ENCODE measurements around the gene ARFRP1. TPM values are rescaled to one million over a fixed set of nuclear protein-coding genes. Genes with fewer than 3 reads are reported as not detected.

Gene ARFRP1
- total RNA-seq, 1 donor = 13.5 TPM

DNA sequence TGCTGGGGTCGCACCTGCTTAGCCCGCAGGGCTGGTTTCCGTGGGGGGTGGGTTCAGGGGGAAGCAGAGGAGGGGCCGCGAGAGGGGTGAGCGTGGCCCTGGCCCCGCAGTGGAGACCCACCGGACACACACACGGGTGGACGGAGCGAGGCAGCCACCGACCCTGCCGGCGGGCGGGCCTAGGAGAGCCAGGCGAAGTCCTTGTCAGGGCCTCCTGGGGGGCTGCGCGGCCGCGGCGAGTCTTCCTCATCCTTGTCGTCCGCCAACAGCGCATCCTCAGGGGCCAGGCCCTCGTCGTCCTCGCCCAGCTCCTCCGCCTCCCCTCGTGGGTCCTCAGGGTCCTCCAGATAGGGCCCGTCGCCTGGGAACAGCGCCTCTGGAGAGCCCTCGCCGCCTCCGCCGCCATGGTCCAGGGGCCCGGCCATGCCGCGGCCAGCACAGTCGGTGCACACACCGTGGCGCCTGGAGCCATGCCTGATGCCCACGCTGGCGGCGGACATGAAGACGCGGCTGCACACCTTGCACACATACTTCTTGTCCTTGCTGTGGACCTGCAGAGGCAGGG lies 39.1 kb upstream of the ARFRP1 start:
- peaks cover 12% of the 10 kb centered on the region for H3K4me1 ChIP-seq (ENCODE audit: insufficient read depth, low read length)
- no peak overlapping the region for H3K4me3 ChIP-seq (ENCODE audit: low read length)
- no peaks in the 10 kb centered on the region for H3K9me3 ChIP-seq (ENCODE audit: low read depth, low read length)
- H3K27me3 ChIP-seq (ENCODE audit: insufficient read depth, low read length) = no peaks in the 10 kb centered on the region

DNA sequence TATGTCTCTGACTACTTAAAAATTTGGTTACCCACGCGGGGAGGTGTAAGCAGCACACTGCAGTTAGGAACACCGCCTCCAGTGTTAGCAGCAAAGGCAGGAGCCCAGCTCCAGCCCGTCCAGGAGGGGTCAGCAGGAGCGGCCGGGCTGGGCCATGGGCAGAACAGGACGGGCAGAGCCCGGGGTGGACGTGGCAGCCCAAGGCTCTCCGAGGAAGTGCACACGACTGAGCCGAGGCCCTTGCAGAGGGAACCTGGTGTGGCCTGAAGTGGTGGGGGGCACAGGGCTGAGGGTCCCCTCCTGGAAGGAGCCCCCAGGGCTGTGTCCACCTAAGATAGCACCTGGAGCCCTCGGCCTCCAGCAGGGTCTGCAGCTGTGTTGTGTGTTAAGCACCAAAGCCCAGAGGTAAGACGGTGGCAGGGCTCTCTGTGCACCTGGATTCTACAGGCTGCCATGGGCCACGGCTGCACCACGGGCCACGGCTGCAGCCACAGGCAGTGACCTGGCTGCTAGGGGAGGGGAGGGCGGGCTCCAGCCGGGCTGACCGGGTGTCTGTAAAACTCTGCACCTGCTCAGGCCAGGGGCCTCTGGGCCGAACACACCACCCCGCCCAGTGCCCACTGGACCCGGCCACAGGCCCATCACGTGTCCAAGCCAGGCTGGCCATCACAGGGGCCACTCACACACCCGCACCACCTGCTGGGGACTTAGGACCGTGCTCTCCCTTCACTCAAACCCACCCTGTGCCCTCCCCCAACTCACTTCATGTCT lies 38.4 kb upstream of the ARFRP1 start:
- Histone ChIP-seq H3K4me3 (ENCODE audit: low read length) (no peak overlapping the region), H3K9me3 (ENCODE audit: low read depth, low read length) (no peaks in the 10 kb centered on the region), H3K27me3 (ENCODE audit: insufficient read depth, low read length) (no peaks in the 10 kb centered on the region), H3K4me1 (ENCODE audit: insufficient read depth, low read length) (peaks cover 16% of the 10 kb centered on the region)

DNA sequence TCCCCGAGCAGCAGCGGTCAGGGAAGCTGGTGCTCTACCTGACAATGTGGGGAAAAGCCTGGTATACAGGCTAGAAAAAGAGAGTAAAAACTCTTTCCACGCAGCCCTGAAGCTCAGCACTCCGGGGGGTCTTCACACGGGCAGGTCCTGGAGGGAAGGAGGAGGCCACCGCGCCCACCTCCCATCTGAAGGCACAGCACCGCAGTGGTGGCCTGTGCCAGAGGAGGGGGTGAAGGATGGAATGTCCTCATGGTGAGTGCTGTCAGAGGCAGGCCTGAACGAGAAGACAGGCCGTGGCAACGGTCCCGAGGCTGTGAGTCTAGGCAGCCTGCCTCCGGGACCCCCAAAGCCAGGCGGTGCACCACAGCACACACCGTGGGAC lies 37.6 kb upstream of the ARFRP1 start:
- peaks cover 17% of the 10 kb centered on the region for H3K4me1 ChIP-seq (ENCODE audit: insufficient read depth, low read length)
- no peaks in the 10 kb centered on the region for H3K27me3 ChIP-seq (ENCODE audit: insufficient read depth, low read length)
- H3K9me3 ChIP-seq (ENCODE audit: low read depth, low read length) = no peaks in the 10 kb centered on the region
- no peak overlapping the region for H3K4me3 ChIP-seq (ENCODE audit: low read length)

- H3K4me1 ChIP-seq (ENCODE audit: insufficient read depth, low read length) = peaks cover 12% of the 10 kb centered on the region
- H3K4me3 ChIP-seq (ENCODE audit: low read length) = no peak overlapping the region
- H3K27me3 ChIP-seq (ENCODE audit: insufficient read depth, low read length) = no peaks in the 10 kb centered on the region
- no peaks in the 10 kb centered on the region for H3K9me3 ChIP-seq (ENCODE audit: low read depth, low read length)
Measured at GRCh38 chr20:63744574-63745423, 37.0 kb upstream of the ARFRP1 start.

DNA sequence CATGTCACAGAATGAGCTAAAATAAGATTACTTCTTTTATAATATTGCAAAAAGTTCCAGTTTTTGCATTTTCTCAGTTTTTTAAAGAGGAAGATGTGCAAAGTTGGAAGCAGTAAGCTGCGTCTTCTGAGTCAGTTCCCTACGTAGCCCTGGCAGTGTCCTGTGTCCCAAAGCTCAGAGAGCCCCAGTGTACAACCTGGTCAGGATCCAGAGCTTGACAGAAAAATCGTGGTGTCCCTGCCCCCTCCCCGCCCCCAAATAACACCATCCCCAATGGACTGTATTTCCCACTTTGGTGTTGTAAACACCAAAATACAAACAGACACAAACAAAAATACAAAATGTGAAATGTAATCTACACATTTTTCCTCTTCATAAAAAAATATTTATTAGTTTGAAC lies 36.4 kb upstream of the ARFRP1 start:
- H3K9me3 ChIP-seq (ENCODE audit: low read depth, low read length) = no peaks in the 10 kb centered on the region
- H3K4me3 ChIP-seq (ENCODE audit: low read length) = no peak overlapping the region
- peaks cover 14% of the 10 kb centered on the region for H3K4me1 ChIP-seq (ENCODE audit: insufficient read depth, low read length)
- no peaks in the 10 kb centered on the region for H3K27me3 ChIP-seq (ENCODE audit: insufficient read depth, low read length)

GRCh38 chr20:63743210-63743970 lies 35.6 kb upstream of the ARFRP1 start:
- H3K27me3 ChIP-seq (ENCODE audit: insufficient read depth, low read length) = no peaks in the 10 kb centered on the region
- peaks cover 21% of the 10 kb centered on the region for H3K4me1 ChIP-seq (ENCODE audit: insufficient read depth, low read length)
- no peaks in the 10 kb centered on the region for H3K9me3 ChIP-seq (ENCODE audit: low read depth, low read length)
- no peak overlapping the region for H3K4me3 ChIP-seq (ENCODE audit: low read length)

DNA sequence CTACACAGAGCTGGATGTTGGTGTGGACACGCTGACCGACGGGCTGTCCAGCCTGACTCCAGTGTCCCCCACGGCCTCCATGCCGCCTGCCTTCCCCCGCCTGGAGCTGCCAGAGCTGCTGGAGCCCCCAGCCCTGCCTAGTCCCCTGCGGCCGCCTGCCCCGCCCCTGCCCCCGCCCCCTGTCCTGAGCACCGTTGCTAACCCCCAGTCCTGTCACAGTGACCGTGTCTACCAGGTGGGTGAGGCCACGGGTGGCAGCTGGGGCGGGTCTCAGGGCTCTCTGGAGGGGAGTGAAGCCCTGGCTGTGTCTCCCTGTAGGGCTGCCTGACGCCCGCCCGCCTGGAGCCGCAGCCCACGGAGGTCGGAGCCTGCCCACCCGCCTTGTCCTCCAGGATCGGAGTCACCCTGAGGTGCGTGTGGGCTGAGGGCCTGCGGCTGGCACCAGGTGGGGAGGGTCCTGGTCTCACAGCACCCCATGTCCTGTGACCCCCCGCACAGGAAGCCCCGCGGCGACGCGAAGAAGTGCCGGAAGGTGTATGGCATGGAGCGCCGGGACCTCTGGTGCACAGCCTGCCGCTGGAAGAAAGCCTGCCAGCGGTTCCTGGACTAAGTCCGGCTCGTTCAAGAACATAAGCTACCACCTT lies 34.7 kb upstream of the ARFRP1 start:
- Histone ChIP-seq H3K27me3 (ENCODE audit: insufficient read depth, low read length) (no peaks in the 10 kb centered on the region), H3K4me1 (ENCODE audit: insufficient read depth, low read length) (peaks cover 26% of the 10 kb centered on the region), H3K4me3 (ENCODE audit: low read length) (no peak overlapping the region), H3K9me3 (ENCODE audit: low read depth, low read length) (no peaks in the 10 kb centered on the region)

- Histone ChIP-seq H3K9me3 (ENCODE audit: low read depth, low read length) (no peaks in the 10 kb centered on the region), H3K4me1 (ENCODE audit: insufficient read depth, low read length) (peaks cover 32% of the 10 kb centered on the region), H3K4me3 (ENCODE audit: low read length) (no peak overlapping the region), H3K27me3 (ENCODE audit: insufficient read depth, low read length) (no peaks in the 10 kb centered on the region)
Measured at GRCh38 chr20:63741676-63742380, 34.1 kb upstream of the ARFRP1 start.

GRCh38 chr20:63741354-63741675 lies 33.5 kb upstream of the ARFRP1 start:
- Histone ChIP-seq H3K9me3 (ENCODE audit: low read depth, low read length) (no peaks in the 10 kb centered on the region), H3K4me1 (ENCODE audit: insufficient read depth, low read length) (peaks cover 37% of the 10 kb centered on the region), H3K4me3 (ENCODE audit: low read length) (no peak overlapping the region), H3K27me3 (ENCODE audit: insufficient read depth, low read length) (no peaks in the 10 kb centered on the region)

DNA sequence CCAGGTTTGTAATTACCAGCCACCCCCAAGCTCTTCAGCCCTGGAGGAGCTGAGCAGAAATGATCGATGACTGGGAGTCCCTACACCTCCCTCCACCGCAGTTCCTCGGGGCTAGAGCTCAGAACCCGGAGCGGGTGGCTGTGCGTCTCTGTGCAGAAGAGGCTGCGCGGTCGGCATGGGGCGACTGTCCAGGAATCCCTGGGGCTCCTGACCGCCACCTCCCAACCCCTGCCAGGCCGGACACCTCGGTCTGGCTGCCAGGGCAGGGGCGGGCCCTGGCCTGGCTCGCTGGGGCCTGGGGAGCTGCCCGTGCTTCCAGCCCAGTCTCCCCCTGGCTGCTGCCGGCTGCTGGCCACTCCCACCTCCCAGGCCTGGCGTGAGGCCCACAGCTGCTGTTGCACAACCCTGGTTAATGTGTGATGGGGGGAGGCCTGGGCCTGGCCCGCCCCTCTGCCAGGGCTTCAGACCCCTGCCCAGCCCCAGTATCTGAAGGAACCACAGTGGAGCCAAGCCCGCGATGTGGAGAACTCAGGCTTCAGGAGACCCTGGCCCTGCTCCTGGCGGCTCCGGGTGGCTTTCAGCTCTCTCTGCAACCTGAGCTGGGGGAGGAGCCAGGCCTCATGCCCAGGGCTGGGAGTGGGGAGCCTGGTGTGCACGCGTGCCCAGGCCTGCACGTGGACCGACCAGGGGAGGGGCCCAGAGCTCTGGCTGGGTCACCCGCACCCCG lies 33.0 kb upstream of the ARFRP1 start:
- no peaks in the 10 kb centered on the region for H3K27me3 ChIP-seq (ENCODE audit: insufficient read depth, low read length)
- no peaks in the 10 kb centered on the region for H3K9me3 ChIP-seq (ENCODE audit: low read depth, low read length)
- H3K4me1 ChIP-seq (ENCODE audit: insufficient read depth, low read length) = peaks cover 43% of the 10 kb centered on the region
- H3K4me3 ChIP-seq (ENCODE audit: low read length) = peak overlapping the region; percentile 39

GRCh38 chr20:63740070-63740626 lies 32.4 kb upstream of the ARFRP1 start:
- Histone ChIP-seq H3K4me1 (ENCODE audit: insufficient read depth, low read length) (peaks cover 47% of the 10 kb centered on the region), H3K4me3 (ENCODE audit: low read length) (peak overlapping the region; percentile 39), H3K9me3 (ENCODE audit: low read depth, low read length) (no peaks in the 10 kb centered on the region), H3K27me3 (ENCODE audit: insufficient read depth, low read length) (no peaks in the 10 kb centered on the region)

DNA sequence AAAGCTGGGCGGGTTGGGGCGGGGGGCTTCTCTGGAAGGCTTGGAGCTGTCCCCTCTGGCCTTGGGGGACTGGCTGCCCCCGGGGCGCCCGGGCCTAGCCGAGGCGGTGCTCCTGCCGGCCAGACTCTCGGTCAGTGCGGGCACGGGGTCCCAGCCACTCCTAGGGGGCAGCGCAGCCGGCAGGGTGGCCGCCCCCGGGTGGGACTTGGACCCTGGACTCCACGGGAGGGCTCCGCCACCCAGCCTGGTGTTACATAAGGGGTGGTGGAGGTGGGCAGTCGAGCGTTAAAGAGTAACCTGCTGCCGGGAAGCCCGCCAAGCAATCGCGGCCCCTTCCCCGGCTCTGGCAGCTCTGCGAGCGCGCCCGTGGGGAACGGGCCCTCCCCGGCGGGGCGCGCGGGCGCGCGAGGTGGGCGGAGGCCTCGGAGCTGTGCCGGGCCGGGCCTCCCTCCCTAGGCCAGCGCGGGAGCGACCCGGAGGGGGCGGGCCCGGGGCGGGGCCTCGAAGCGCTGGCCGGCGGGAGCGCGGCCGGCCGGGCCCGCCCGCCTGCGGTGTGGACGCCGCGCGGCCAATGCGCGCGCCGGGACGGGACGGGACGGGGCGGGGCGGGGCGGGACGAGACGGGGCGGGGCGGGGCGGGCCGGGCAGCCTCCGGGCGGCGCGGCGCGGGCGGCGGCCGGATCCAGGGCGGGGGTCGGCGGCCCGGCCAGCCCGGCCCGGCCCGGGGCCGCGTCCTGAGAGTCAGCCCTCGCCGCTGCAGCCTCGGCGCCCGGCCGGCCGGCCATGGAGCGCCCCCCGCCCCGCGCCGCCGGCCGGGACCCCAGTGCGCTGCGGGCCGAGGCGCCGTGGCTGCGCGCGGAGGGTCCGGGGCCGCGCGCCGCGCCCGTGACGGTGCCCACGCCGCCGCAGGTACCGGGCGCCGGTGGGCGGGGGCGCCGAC lies 31.6 kb upstream of the ARFRP1 start, which contains the start of gene SLC2A4RG:
TSS of gene SLC2A4RG (plus strand) at position 647 of the 940 bp plus-strand sequence. CDS start at position 784, 137 bp downstream.
- Histone ChIP-seq H3K9me3 (ENCODE audit: low read depth, low read length) (no peaks in the 10 kb centered on the region), H3K4me1 (ENCODE audit: insufficient read depth, low read length) (peaks cover 47% of the 10 kb centered on the region), H3K27me3 (ENCODE audit: insufficient read depth, low read length) (no peaks in the 10 kb centered on the region), H3K4me3 (ENCODE audit: low read length) (peak within 1 kb of the TSS; percentile 39)

Measured in mononuclear cell (primary cell).